Fibroblast of pulmonary artery (primary cell): Measurements from ENCODE around the gene IL25.
"Not testable (repeated sequence)": the region's sequence is repeated elsewhere in the genome, so short reads cannot be mapped to it uniquely, and the experiment has no call there.

Experiments used
- DNase-seq: peaks from one replicate; pipeline ENCODE4 v3.0.0-alpha.2; 2010; ENCODE audit warnings: low read depth
- H3K4me3 ChIP-seq: replicated peaks from 2 replicates; pipeline ENCODE4 v1.5.1; 2011; ENCODE audit warnings: low read depth, mild to moderate bottlenecking, control low read depth, low read length, moderate library complexity
- CTCF ChIP-seq: IDR thresholded peaks from 2 replicates; pipeline ENCODE4 v1.5.1; 2011; ENCODE audit warnings: mild to moderate bottlenecking, control low read depth, low read length, inconsistent platforms; ENCODE audit errors: missing control alignments

The IL25 gene

GRCh38 chr14:23392613-23393012 is 20.0 kb downstream of the IL25 start:
- no peak for TF ChIP-seq CTCF
- H3K4me3 ChIP-seq = no peak overlapping the region

GRCh38 chr14:23396126-23396525 is 23.5 kb downstream of the IL25 start:
- no peak overlapping the region for H3K4me3 ChIP-seq
- TF ChIP-seq CTCF = no peak
- DNase-seq = no peak

More at GRCh38 chr14:23392613-23393012, 20.0 kb downstream of the IL25 start:
- no peak for DNase-seq

GRCh38 chr14:23396781-23397407 is 24.3 kb downstream of the IL25 start:
- DNase-seq = no peak
- no peak for TF ChIP-seq CTCF
- no peak overlapping the region for H3K4me3 ChIP-seq

- no peak overlapping the region for H3K4me3 ChIP-seq
- no peak for TF ChIP-seq CTCF
- DNase-seq = no peak
Measured at GRCh38 chr14:23398348-23398747, 25.7 kb downstream of the IL25 start.

- no peak for DNase-seq
- H3K4me3 ChIP-seq = no peak overlapping the region
- no peak for TF ChIP-seq CTCF
Measured at GRCh38 chr14:23399136-23399535, 26.5 kb downstream of the IL25 start.

GRCh38 chr14:23399591-23399990 is 27.0 kb downstream of the IL25 start:
- no peak overlapping the region for H3K4me3 ChIP-seq
- no peak for TF ChIP-seq CTCF
- no peak for DNase-seq

GRCh38 chr14:23400496-23401149 is 28.0 kb downstream of the IL25 start:
- not testable (repeated sequence) for DNase-seq, H3K4me3 ChIP-seq
